Endothelial cell of umbilical vein (primary cell): Measurements from ENCODE around the gene PDPN. TPM values are rescaled to one million over a fixed set of nuclear protein-coding genes. Genes with fewer than 3 reads are reported as not detected.

ENCODE experiments used
- BruUV-seq: library from RNA; stranded (reverse); fragments of 400-500 nt; replicated peaks from 2 replicates; lab custom pipeline; 2021; lab: Mats Ljungman, UMichigan
- CTCF ChIA-PET: fragments of 300-600, 350-600 bp; sonication (Branson Sonifier 250); formaldehyde crosslinking; loops from one replicate; lab custom pipeline; 2021; ENCODE audit warnings: antibody characterized with exemption, inconsistent platforms; lab: Charles Lee
- POLR2A ChIA-PET: fragments of 300-600, 350-600 bp; sonication (Branson Sonifier 250); formaldehyde crosslinking; loops from one replicate; lab custom pipeline; 2021; ENCODE audit warnings: antibody characterized with exemption, inconsistent platforms; lab: Charles Lee
- DNase-seq: peaks from one replicate; pipeline ENCODE4 v3.0.0-alpha.2; 2011; ENCODE audit warnings: low read depth, low spot score
- FAIRE-seq: peaks from 2 replicates; lab custom pipeline; 2011; peaks lifted over from hg19 to GRCh38; lab: Jason Lieb, UNC
- H2AFZ ChIP-seq: 2 replicates; pipeline ENCODE4 v1.6.0; 2012; ENCODE audit warnings: low read depth, low read length, control low read depth, inconsistent platforms
- H3K27ac ChIP-seq: 2 replicates; pipeline ENCODE4 v1.5.1; 2011; ENCODE audit warnings: low read depth, mild to moderate bottlenecking, control low read depth, low read length, moderate library complexity; ENCODE audit not compliant: insufficient read depth
- H3K27me3 ChIP-seq, 2 experiments: 2 replicates each; pipeline versions ENCODE4 v1.6.0 to v1.6.1; 2011; ENCODE audit warnings: low read length in 2 of 2, mixed read lengths in 1 of 2; ENCODE audit not compliant: control insufficient read depth in 2 of 2, insufficient read depth in 2 of 2
- H3K36me3 ChIP-seq, 2 experiments: 2 replicates in 1 of 2; 3 replicates in 1 of 2; pipeline ENCODE4 v1.5.1; 2011; ENCODE audit warnings: low read length in 2 of 2, mild to moderate bottlenecking in 1 of 2, moderate library complexity in 1 of 2; ENCODE audit not compliant: control insufficient read depth in 2 of 2, insufficient read depth in 2 of 2; ENCODE audit errors: extremely low read depth in 1 of 2
- H3K4me1 ChIP-seq: 3 replicates; pipeline ENCODE4 v1.5.1; 2011; ENCODE audit warnings: mild to moderate bottlenecking, low read length; ENCODE audit not compliant: control insufficient read depth, insufficient read depth; ENCODE audit errors: extremely low read depth
- H3K4me2 ChIP-seq: 2 replicates; pipeline ENCODE4 v1.6.1; 2011; ENCODE audit warnings: low read length, control low read depth, mixed read lengths; ENCODE audit not compliant: insufficient read depth
- H3K4me3 ChIP-seq, 3 experiments: fragments of 200-600 bp in 1 of 3; sonication (generic), shearing (Covaris generic) in 1 of 3; replicated peaks in 1 of 3; 2 replicates each; pipeline ENCODE4 v1.5.1; 2011 to 2016; ENCODE audit warnings: control low read depth in 3 of 3, low read length in 3 of 3, mild to moderate bottlenecking in 2 of 3, inconsistent platforms in 1 of 3, low read depth in 1 of 3, moderate library complexity in 1 of 3; ENCODE audit not compliant: insufficient read depth in 1 of 3
- H3K79me2 ChIP-seq: 2 replicates; pipeline ENCODE4 v1.6.0; 2012; ENCODE audit warnings: low read length, inconsistent platforms; ENCODE audit not compliant: control insufficient read depth, insufficient read depth
- H3K9ac ChIP-seq: replicated peaks from 2 replicates; pipeline ENCODE3; 2011; ENCODE audit warnings: low read length, control low read depth; ENCODE audit not compliant: insufficient read depth; ENCODE audit errors: extremely low read depth
- H3K9me1 ChIP-seq: replicated peaks from 3 replicates; pipeline ENCODE4 v1.6.0; 2011; ENCODE audit warnings: mild to moderate bottlenecking, low read length; ENCODE audit not compliant: control insufficient read depth, insufficient read depth; ENCODE audit errors: extremely low read depth
- H3K9me3 ChIP-seq: replicated peaks from 2 replicates; pipeline ENCODE4 v1.5.1; 2012; ENCODE audit warnings: low read length, inconsistent platforms; ENCODE audit not compliant: control insufficient read depth, insufficient read depth
- H4K20me1 ChIP-seq: replicated peaks from 2 replicates; pipeline ENCODE3; 2011; ENCODE audit warnings: mild to moderate bottlenecking, low read length; ENCODE audit not compliant: control insufficient read depth, insufficient read depth; ENCODE audit errors: extremely low read depth
- EZH2 ChIP-seq: IDR thresholded peaks from 2 replicates; pipeline ENCODE4 v1.6.1; 2012; ENCODE audit warnings: borderline replicate concordance, low read depth, mild to moderate bottlenecking, moderate library complexity, low read length, inconsistent platforms; ENCODE audit not compliant: severe bottlenecking
- FOS ChIP-seq: IDR thresholded peaks from 2 replicates; pipeline ENCODE4 v1.6.1; 2011; ENCODE audit warnings: mild to moderate bottlenecking, low read length, moderate library complexity, borderline replicate concordance; ENCODE audit not compliant: insufficient read depth
- GATA2 ChIP-seq: IDR thresholded peaks from 2 replicates; pipeline ENCODE4 v1.7.0; 2011; ENCODE audit warnings: low read depth, mild to moderate bottlenecking, moderate library complexity, mixed read lengths, low read length; ENCODE audit not compliant: insufficient read length, insufficient read depth
- JUN ChIP-seq: IDR thresholded peaks from 2 replicates; pipeline ENCODE4 v1.6.1; 2011; ENCODE audit warnings: borderline replicate concordance, low read depth; ENCODE audit not compliant: insufficient read length, insufficient read depth
- MAX ChIP-seq: IDR thresholded peaks from 2 replicates; pipeline ENCODE4 v1.6.1; 2011; ENCODE audit not compliant: insufficient read depth, insufficient read length
- MYC ChIP-seq: IDR thresholded peaks from one replicate; pipeline ENCODE4 v1.6.1; 2011; ENCODE audit warnings: mild to moderate bottlenecking, low read depth, low read length
- POLR2A ChIP-seq: IDR thresholded peaks from 2 replicates; pipeline ENCODE4 v1.6.1; 2012; ENCODE audit warnings: low read depth, mild to moderate bottlenecking, control low read depth, low read length
- POLR2AphosphoS5 ChIP-seq: IDR thresholded peaks from 2 replicates; pipeline ENCODE4 v1.6.1; 2012; ENCODE audit warnings: low read depth, mild to moderate bottlenecking, control low read depth, low read length, moderate library complexity; ENCODE audit not compliant: insufficient read depth
- dilution Hi-C: fragments of 300-500 bp; cut with MboI; formaldehyde crosslinking; loops from one replicate; pipeline ENCODE4 v1.15.0; 2019; ENCODE audit warnings: low sequenced_read_pairs; ENCODE audit not compliant: extremely low pct_ligation_motif_present
- intact Hi-C: fragments of 100-400 bp; cut with micrococcal nuclease; formaldehyde crosslinking; loops from one replicate; pipeline ENCODE4 v1.10.0; 2022
- polyA plus RNA-seq, 4 experiments: library from polyadenylated mRNA; depleted of rRNA in 3 of 4; stranded (reverse) in 3 of 4; unstranded in 1 of 4; fragments of >200 nt; gene quantifications; 2 replicates each; pipeline versions ENCODE4 v1.2.1 to v1.2.3, GENCODE V29; 2011 to 2012; ENCODE audit warnings: missing spikeins in 1 of 4
- total RNA-seq: library from RNA; stranded (reverse); gene quantifications from 2 replicates; pipeline ENCODE4 v1.2.3, GENCODE V29; 2021
- TF ChIP-seq, protein P1 (sequence below), 2 donors: IDR thresholded peaks; 1 replicate in 1 of 2; 2 replicates in 1 of 2; pipeline ENCODE4 v1.5.1; 2011; ENCODE audit warnings: low read length in 2 of 2, mild to moderate bottlenecking in 2 of 2, moderate library complexity in 2 of 2, control low read depth in 1 of 2, inconsistent platforms in 1 of 2, low read depth in 1 of 2; ENCODE audit not compliant: insufficient read depth in 1 of 2; ENCODE audit errors: extremely low read depth in 1 of 2

The PDPN gene
- total and polyA plus RNA-seq, 2 donors (not counting 3 experiments of a cell fraction or from before 2014, with no cell fraction given): not detected

GRCh38 chr1:13544221-13544556 is 39.4 kb upstream of the PDPN start:
- H2AFZ ChIP-seq: no peak overlapping the region
- H3K4me1 ChIP-seq: no peaks in the 10 kb centered on the region
- H3K4me3 ChIP-seq: no peak overlapping the region
- no peaks in the 10 kb centered on the region for H3K9me1 ChIP-seq
- intact Hi-C loops (no loop called here), dilution Hi-C loops (no loop called here)
- H3K27me3 ChIP-seq: no peaks in the 10 kb centered on the region
- FAIRE-seq (no peak), DNase-seq (no peak)
- no peak overlapping the region for H3K4me2 ChIP-seq
- POLR2A ChIA-PET: no interaction called here
- H3K9me3 ChIP-seq: peaks cover 9% of the 10 kb centered on the region
- no peak for TF ChIP-seq POLR2A
- TF ChIP-seq, protein P1, sequence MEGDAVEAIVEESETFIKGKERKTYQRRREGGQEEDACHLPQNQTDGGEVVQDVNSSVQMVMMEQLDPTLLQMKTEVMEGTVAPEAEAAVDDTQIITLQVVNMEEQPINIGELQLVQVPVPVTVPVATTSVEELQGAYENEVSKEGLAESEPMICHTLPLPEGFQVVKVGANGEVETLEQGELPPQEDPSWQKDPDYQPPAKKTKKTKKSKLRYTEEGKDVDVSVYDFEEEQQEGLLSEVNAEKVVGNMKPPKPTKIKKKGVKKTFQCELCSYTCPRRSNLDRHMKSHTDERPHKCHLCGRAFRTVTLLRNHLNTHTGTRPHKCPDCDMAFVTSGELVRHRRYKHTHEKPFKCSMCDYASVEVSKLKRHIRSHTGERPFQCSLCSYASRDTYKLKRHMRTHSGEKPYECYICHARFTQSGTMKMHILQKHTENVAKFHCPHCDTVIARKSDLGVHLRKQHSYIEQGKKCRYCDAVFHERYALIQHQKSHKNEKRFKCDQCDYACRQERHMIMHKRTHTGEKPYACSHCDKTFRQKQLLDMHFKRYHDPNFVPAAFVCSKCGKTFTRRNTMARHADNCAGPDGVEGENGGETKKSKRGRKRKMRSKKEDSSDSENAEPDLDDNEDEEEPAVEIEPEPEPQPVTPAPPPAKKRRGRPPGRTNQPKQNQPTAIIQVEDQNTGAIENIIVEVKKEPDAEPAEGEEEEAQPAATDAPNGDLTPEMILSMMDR (IDR thresholded peaks at IDR 0.05; ENCODE audit: extremely low read depth in 1 of 2, insufficient read depth in 1 of 2, low read depth in 1 of 2, low read length in 2 of 2): no peak
- no peaks in the 10 kb centered on the region for H3K79me2 ChIP-seq
- no TSS peak for BruUV-seq
- H3K9ac ChIP-seq: no peak overlapping the region
- CTCF ChIA-PET: no interaction called here
- H3K27ac ChIP-seq: no peak overlapping the region
- H3K36me3 ChIP-seq: no peaks in the 10 kb centered on the region
- H4K20me1 ChIP-seq: no peaks in the 10 kb centered on the region

GRCh38 chr1:13546791-13547190 is 36.8 kb upstream of the PDPN start:
- no peaks in the 10 kb centered on the region for H3K9me1 ChIP-seq
- intact Hi-C loops (no loop called here), dilution Hi-C loops (no loop called here)
- no peaks in the 10 kb centered on the region for H3K79me2 ChIP-seq
- no TSS peak for BruUV-seq
- DNase-seq (no peak), FAIRE-seq (no peak)
- ChIA-PET POLR2A (no interaction called here), CTCF (no interaction called here)
- no peak overlapping the region for H3K4me3 ChIP-seq
- H3K4me1 ChIP-seq: no peaks in the 10 kb centered on the region
- H3K4me2 ChIP-seq: no peak overlapping the region
- no peak overlapping the region for H3K9ac ChIP-seq
- TF ChIP-seq JUN: no peak
- no peak for TF ChIP-seq MYC
- no peak for TF ChIP-seq FOS
- TF ChIP-seq POLR2A: no peak
- TF ChIP-seq GATA2: no peak
- TF ChIP-seq, protein P1 (IDR thresholded peaks at IDR 0.05; ENCODE audit: extremely low read depth in 1 of 2, insufficient read depth in 1 of 2, low read depth in 1 of 2, low read length in 2 of 2): no peak
- no peak for TF ChIP-seq POLR2AphosphoS5
- no peak for TF ChIP-seq MAX
- TF ChIP-seq EZH2: no peak
- no peaks in the 10 kb centered on the region for H3K27me3 ChIP-seq
- peaks cover 7% of the 10 kb centered on the region for H3K9me3 ChIP-seq
- no peak overlapping the region for H2AFZ ChIP-seq
- no peak overlapping the region for H3K27ac ChIP-seq
- H4K20me1 ChIP-seq: no peaks in the 10 kb centered on the region
- no peaks in the 10 kb centered on the region for H3K36me3 ChIP-seq
